Keratinocyte (primary cell): Measurements from ENCODE around the gene HDGFL2. TPM values are rescaled to one million over a fixed set of nuclear protein-coding genes. Genes with fewer than 3 reads are reported as not detected.

Source experiments
- DNase-seq: peaks from one replicate; pipeline ENCODE4 v3.0.0-alpha.2; 2011; ENCODE audit warnings: low read depth, missing footprints, low spot score
- FAIRE-seq: peaks from 2 replicates; lab custom pipeline; 2011; peaks lifted over from hg19 to GRCh38; lab: Jason Lieb, UNC
- H2AFZ ChIP-seq: 2 replicates; pipeline ENCODE4 v1.6.0; 2012; ENCODE audit warnings: low read length, control low read depth, inconsistent platforms; ENCODE audit not compliant: control insufficient read depth
- H3K27ac ChIP-seq: 2 replicates; pipeline ENCODE4 v1.5.1; 2011; ENCODE audit warnings: low read length; ENCODE audit not compliant: control insufficient read depth, insufficient read depth
- H3K27me3 ChIP-seq: 3 replicates; pipeline ENCODE4 v1.6.0; 2011; ENCODE audit warnings: low read length; ENCODE audit not compliant: control insufficient read depth, insufficient read depth; ENCODE audit errors: extremely low read depth
- H3K36me3 ChIP-seq, 2 experiments: 2 replicates in 1 of 2; 3 replicates in 1 of 2; pipeline ENCODE4 v1.5.1; 2011; ENCODE audit warnings: low read length in 2 of 2, mild to moderate bottlenecking in 1 of 2; ENCODE audit not compliant: control insufficient read depth in 2 of 2, insufficient read depth in 2 of 2; ENCODE audit errors: extremely low read depth in 1 of 2
- H3K4me1 ChIP-seq: 3 replicates; pipeline ENCODE4 v1.5.1; 2011; ENCODE audit warnings: low read length; ENCODE audit not compliant: control insufficient read depth, insufficient read depth; ENCODE audit errors: extremely low read depth
- H3K4me2 ChIP-seq: 3 replicates; pipeline ENCODE4 v1.6.0; 2011; ENCODE audit warnings: low read depth, low read length; ENCODE audit not compliant: control insufficient read depth, insufficient read depth; ENCODE audit errors: extremely low read depth
- H3K4me3 ChIP-seq, 3 experiments: fragments of 200-600 bp in 1 of 3; sonication (generic) in 1 of 3; 2 replicates in 2 of 3; 3 replicates in 1 of 3; pipeline ENCODE4 v1.5.1; 2011 to 2016; ENCODE audit warnings: low read length in 3 of 3, mild to moderate bottlenecking in 3 of 3, control low read depth in 2 of 3, inconsistent platforms in 1 of 3, low read depth in 1 of 3, mixed read lengths in 1 of 3, mixed run types in 1 of 3, moderate library complexity in 1 of 3; ENCODE audit not compliant: control insufficient read depth in 2 of 3, insufficient read depth in 2 of 3; ENCODE audit errors: extremely low read depth in 1 of 3
- H3K79me2 ChIP-seq: 2 replicates; pipeline ENCODE4 v1.6.0; 2012; ENCODE audit warnings: low read length; ENCODE audit not compliant: control insufficient read depth, insufficient read depth
- H3K9ac ChIP-seq: 3 replicates; pipeline ENCODE4 v1.6.0; 2011; ENCODE audit warnings: low read length; ENCODE audit not compliant: control insufficient read depth, insufficient read depth; ENCODE audit errors: extremely low read depth
- H3K9me1 ChIP-seq: 3 replicates; pipeline ENCODE4 v1.6.0; 2011; ENCODE audit warnings: low read length; ENCODE audit not compliant: control insufficient read depth, insufficient read depth; ENCODE audit errors: extremely low read depth
- H3K9me3 ChIP-seq: 2 replicates; pipeline ENCODE4 v1.5.1; 2012; ENCODE audit warnings: low read depth, low read length; ENCODE audit not compliant: control insufficient read depth
- H4K20me1 ChIP-seq: 3 replicates; pipeline ENCODE4 v1.6.0; 2011; ENCODE audit warnings: low read length; ENCODE audit not compliant: control insufficient read depth, insufficient read depth; ENCODE audit errors: extremely low read depth
- CTCF ChIP-seq, 3 experiments: IDR thresholded peaks in 1 of 3; conservative IDR thresholded peaks in 1 of 3; optimal IDR thresholded peaks in 1 of 3; 2 replicates in 2 of 3; 3 replicates in 1 of 3; pipeline versions ENCODE3 to v1.5.1; 2011; ENCODE audit warnings: low read length in 3 of 3, mild to moderate bottlenecking in 3 of 3, moderate library complexity in 2 of 3, control low read depth in 1 of 3, inconsistent platforms in 1 of 3; ENCODE audit not compliant: insufficient read depth in 2 of 3; ENCODE audit errors: extremely low read depth in 1 of 3
- EZH2 ChIP-seq: IDR thresholded peaks from one replicate; pipeline ENCODE4 v1.6.1; 2012; ENCODE audit warnings: inconsistent platforms, mild to moderate bottlenecking, low read length, moderate library complexity
- dilution Hi-C: fragments of 300-500 bp; cut with MboI; formaldehyde crosslinking; loops from one replicate; pipeline ENCODE4 v1.7.0; 2020; ENCODE audit warnings: low sequenced_read_pairs; ENCODE audit not compliant: extremely low pct_ligation_motif_present
- polyA plus RNA-seq, 5 experiments: library from polyadenylated mRNA; depleted of rRNA in 3 of 5; stranded (reverse) in 3 of 5; stranded (forward) in 1 of 5; unstranded in 1 of 5; fragments of >200 nt; gene quantifications; 1 replicate in 1 of 5; 2 replicates in 3 of 5; 3 replicates in 1 of 5; pipeline versions ENCODE4 v1.2.1 to v1.2.3, GENCODE V29; 2011 to 2012; ENCODE audit warnings: missing spikeins in 2 of 5, low read depth in 1 of 5, low replicate concordance in 1 of 5

The HDGFL2 gene
- polyA plus RNA-seq, 1 donor (not counting 4 experiments of a cell fraction or from before 2014, with no cell fraction given), result 19.5 TPM

GRCh38 chr19:4515732-4516131 is 43.6 kb downstream of the HDGFL2 start:
- no peak overlapping the region for H3K4me2 ChIP-seq
- no peak overlapping the region for H3K4me3 ChIP-seq
- H3K27ac ChIP-seq, result no peak overlapping the region
- H3K4me1 ChIP-seq, result peaks cover 11% of the 10 kb centered on the region
- TF ChIP-seq EZH2, result no peak
- TF ChIP-seq CTCF (optimal IDR thresholded peaks at IDR 0.05 in 1 of 3, IDR thresholded peaks at IDR 0.05 in 1 of 3, conservative IDR thresholded peaks at IDR 0.05 in 1 of 3; ENCODE audit: extremely low read depth in 1 of 3, insufficient read depth in 2 of 3, low read length in 3 of 3), result no peak
- no peaks in the 10 kb centered on the region for H3K9me1 ChIP-seq
- H3K9me3 ChIP-seq, result no peaks in the 10 kb centered on the region
- DNase-seq (no peak), FAIRE-seq (no peak)
- no peaks in the 10 kb centered on the region for H4K20me1 ChIP-seq
- H3K9ac ChIP-seq, result no peak overlapping the region
- no peaks in the 10 kb centered on the region for H3K27me3 ChIP-seq
- no peaks in the 10 kb centered on the region for H3K79me2 ChIP-seq
- H3K36me3 ChIP-seq, result no peaks in the 10 kb centered on the region
- dilution Hi-C loops, result no loop called here
- H2AFZ ChIP-seq, result no peak overlapping the region

GRCh38 chr19:4516199-4516938 is 44.3 kb downstream of the HDGFL2 start:
- H3K4me1 ChIP-seq, result peaks cover 11% of the 10 kb centered on the region
- H3K79me2 ChIP-seq, result no peaks in the 10 kb centered on the region
- no peak overlapping the region for H3K27ac ChIP-seq
- TF ChIP-seq CTCF (optimal IDR thresholded peaks at IDR 0.05 in 1 of 3, IDR thresholded peaks at IDR 0.05 in 1 of 3, conservative IDR thresholded peaks at IDR 0.05 in 1 of 3; ENCODE audit: extremely low read depth in 1 of 3, insufficient read depth in 2 of 3, low read length in 3 of 3) (no peak), EZH2 (no peak)
- H4K20me1 ChIP-seq, result no peaks in the 10 kb centered on the region
- FAIRE-seq (no peak), DNase-seq (no peak)
- no peaks in the 10 kb centered on the region for H3K9me3 ChIP-seq
- no peak overlapping the region for H3K4me2 ChIP-seq
- H2AFZ ChIP-seq, result no peak overlapping the region
- H3K4me3 ChIP-seq, result no peak overlapping the region
- H3K27me3 ChIP-seq, result peaks cover 3% of the 10 kb centered on the region
- dilution Hi-C loops, result no loop called here
- no peaks in the 10 kb centered on the region for H3K9me1 ChIP-seq
- no peaks in the 10 kb centered on the region for H3K36me3 ChIP-seq
- no peak overlapping the region for H3K9ac ChIP-seq
